K562 (cell line): ENCODE results near the gene GPR148. TPM values are rescaled to one million over a fixed set of nuclear protein-coding genes. Genes with fewer than 3 reads are reported as not detected.

Source experiments
- ATAC-seq: fragments of 200-7000 bp; cut with Tn5 transposase; 3 replicates; pipeline ENCODE4 v1.9.1; 2020; ENCODE audit warnings: moderate library complexity
- BruUV-seq: library from RNA; stranded (reverse); fragments of 400-500 nt; replicated peaks from 2 replicates; lab custom pipeline; 2021; lab: Mats Ljungman, UMichigan
- CTCF ChIA-PET: fragments of 300-600 bp; formaldehyde crosslinking; extraction: SDS; loops from one replicate; lab custom pipeline; 2021; ENCODE audit warnings: low intra/inter-chr PET ratio; lab: Yijun Ruan, JAX
- POLR2A ChIA-PET: fragments of 300-600, 350-650 bp; sonication (Branson Sonifier 250); formaldehyde crosslinking; extraction: SDS; loops from one replicate; lab custom pipeline; 2021; ENCODE audit warnings: antibody characterized with exemption, inconsistent platforms; lab: Yijun Ruan, JAX
- DNase-seq, 4 experiments: peaks; one replicate each; pipeline versions ENCODE4 v3.0.0 to v3.0.0-alpha.2; 2011 to 2018; ENCODE audit warnings: low spot score in 3 of 4, mixed read lengths in 3 of 4; ENCODE audit errors: extremely low read depth in 1 of 4
- FAIRE-seq: peaks from 2 replicates; lab custom pipeline; 2011; peaks lifted over from hg19 to GRCh38; lab: Jason Lieb, UNC
- H2AFZ ChIP-seq: 2 replicates; pipeline ENCODE4 v1.6.0; 2011; ENCODE audit warnings: low read depth, low read length, control low read depth, inconsistent platforms
- H3K27ac ChIP-seq: fragments of 200-600 bp; 3 replicates; pipeline ENCODE4 v1.8.0; 2011; ENCODE audit warnings: low read depth, mild to moderate bottlenecking, control low read depth, inconsistent platforms, low read length, moderate library complexity, mixed read lengths; ENCODE audit errors: extremely low read depth
- H3K27me3 ChIP-seq, 2 experiments: fragments of 300-600 bp in 1 of 2; 2 replicates in 1 of 2; 3 replicates in 1 of 2; pipeline versions ENCODE4 v1.6.0 to v1.8.0; 2011; ENCODE audit warnings: inconsistent platforms in 2 of 2, low read length in 2 of 2, mild to moderate bottlenecking in 1 of 2, mixed read lengths in 1 of 2, moderate library complexity in 1 of 2; ENCODE audit not compliant: control insufficient read depth in 2 of 2, insufficient read depth in 2 of 2
- H3K36me3 ChIP-seq: fragments of 300-600 bp; 3 replicates; pipeline ENCODE4 v1.8.0; 2011; ENCODE audit warnings: mild to moderate bottlenecking, low read length, inconsistent platforms; ENCODE audit not compliant: control insufficient read depth, insufficient read depth
- H3K4me1 ChIP-seq, 2 experiments: fragments of 200-600 bp in 1 of 2; replicated peaks in 1 of 2; 2 replicates in 1 of 2; 3 replicates in 1 of 2; pipeline versions ENCODE4 v1.5.1 to v1.8.0; 2011; ENCODE audit warnings: inconsistent platforms in 2 of 2, low read length in 2 of 2, mild to moderate bottlenecking in 1 of 2, mixed read lengths in 1 of 2, moderate library complexity in 1 of 2; ENCODE audit not compliant: control insufficient read depth in 2 of 2, insufficient read depth in 2 of 2
- H3K4me2 ChIP-seq: 2 replicates; pipeline ENCODE4 v1.6.1; 2011; ENCODE audit warnings: low read length, control low read depth, inconsistent platforms, mixed read lengths; ENCODE audit not compliant: insufficient read depth
- H3K4me3 ChIP-seq: fragments of 200-600 bp; sonication (generic), shearing (Covaris generic); 2 replicates; pipeline ENCODE4 v1.5.1; 2016; ENCODE audit warnings: control low read depth, inconsistent platforms
- H3K79me2 ChIP-seq: fragments of 200-600 bp; 3 replicates; pipeline ENCODE4 v1.8.0; 2011; ENCODE audit warnings: low read length, inconsistent platforms; ENCODE audit not compliant: control insufficient read depth, insufficient read depth
- H3K9ac ChIP-seq, 2 experiments: 2 replicates each; pipeline versions ENCODE4 v1.6.0 to v1.6.1; 2011; ENCODE audit warnings: low read depth in 2 of 2, low read length in 2 of 2, control low read depth in 1 of 2, inconsistent platforms in 1 of 2, mild to moderate bottlenecking in 1 of 2, mixed read lengths in 1 of 2; ENCODE audit not compliant: insufficient read depth in 1 of 2
- H3K9me1 ChIP-seq: one replicate; pipeline ENCODE4 v1.6.0; 2011; ENCODE audit warnings: inconsistent platforms, mild to moderate bottlenecking, low read length, moderate library complexity; ENCODE audit not compliant: control insufficient read depth, insufficient read depth
- H3K9me3 ChIP-seq: replicated peaks from 2 replicates; pipeline ENCODE4 v1.5.1; 2011; ENCODE audit warnings: low read depth, low read length, inconsistent platforms; ENCODE audit not compliant: control insufficient read depth, insufficient read depth
- H4K20me1 ChIP-seq: replicated peaks from 2 replicates; pipeline ENCODE4 v1.6.1; 2011; ENCODE audit warnings: low read length, inconsistent platforms, mixed read lengths; ENCODE audit not compliant: control insufficient read depth, insufficient read depth
- ATF6 ChIP-seq: sonication (generic); formaldehyde crosslinking; IDR thresholded peaks from 2 replicates; pipeline ENCODE4 v1.4.0; 2020; ENCODE audit warnings: mild to moderate bottlenecking, missing genetic modification reagents
- BRF1 ChIP-seq: IDR thresholded peaks from 3 replicates; pipeline ENCODE4 v1.6.1; 2011; ENCODE audit warnings: borderline replicate concordance, mild to moderate bottlenecking; ENCODE audit not compliant: insufficient read length; ENCODE audit errors: extremely low read depth
- CTCFL ChIP-seq: IDR thresholded peaks from 2 replicates; pipeline ENCODE4 v1.6.1; 2011; ENCODE audit warnings: borderline replicate concordance, low read depth, mild to moderate bottlenecking, moderate library complexity, low read length; ENCODE audit not compliant: insufficient read depth, poor library complexity, severe bottlenecking
- DMBX1 ChIP-seq: fragments of 250-450 bp; sonication (Bioruptor Pico); IDR thresholded peaks from 2 replicates; pipeline ENCODE4 v1.8.0; 2022; ENCODE audit warnings: inconsistent platforms, mild to moderate bottlenecking, moderate library complexity, borderline replicate concordance
- GABPB1 ChIP-seq: sonication (generic); formaldehyde crosslinking; IDR thresholded peaks from 2 replicates; pipeline ENCODE4 v1.8.0; 2022; ENCODE audit warnings: mild to moderate bottlenecking, missing genetic modification reagents
- KDM4B ChIP-seq, 2 experiments: fragments of 450-650 bp in 1 of 2; sonication (generic) in 1 of 2; IDR thresholded peaks; 2 replicates each; pipeline ENCODE4 v1.6.1; 2016 to 2017; ENCODE audit warnings: borderline replicate concordance in 2 of 2, antibody characterized with exemption in 1 of 2, low read depth in 1 of 2, mild to moderate bottlenecking in 1 of 2
- ZNF197 ChIP-seq: fragments of 200-800 bp; sonication (Bioruptor generic); IDR thresholded peaks from 2 replicates; pipeline ENCODE4 v1.6.1; 2016; ENCODE audit warnings: low read depth, missing genetic modification characterization, missing compliant biosample characterization
- ZNF431 ChIP-seq: sonication (generic); formaldehyde crosslinking; IDR thresholded peaks from 2 replicates; pipeline ENCODE4 v1.8.0; 2022; ENCODE audit warnings: mild to moderate bottlenecking, missing genetic modification reagents
- WGBS: fragments of 100-300 bp; shearing (Covaris generic); methylation state at CpG from one replicate; pipeline ENCODE4 v1.1.6; 2016; ENCODE audit warnings: low coverage, mixed read lengths; ENCODE audit not compliant: insufficient coverage; ENCODE audit errors: missing lambda C conversion rate; 5-methylcytosine and 5-hydroxymethylcytosine counted together
- in situ Hi-C: fragments of 300-500 bp; cut with MboI; formaldehyde crosslinking; loops from 4 replicates; pipeline ENCODE4 v1.15.0; 2018; ENCODE audit warnings: inconsistent platforms, mixed read lengths
- intact Hi-C: fragments of 100-400 bp; cut with micrococcal nuclease; formaldehyde crosslinking; loops from 2 replicates; pipeline ENCODE4 v1.14.2; 2022
- polyA plus RNA-seq, 8 experiments: library from polyadenylated mRNA; depleted of rRNA in 4 of 8; stranded (reverse) in 5 of 8; unstranded in 3 of 8; fragments of >200 nt; fragmentation: Nextera tagmentation in 2 of 8; fragmentation: Illumina TruSeq in 1 of 8; extraction: Ambion mirVana in 2 of 8; extraction: Trizol in 1 of 8; gene quantifications; 2 replicates each; pipeline versions ENCODE4 v1.2.1 to v1.2.3, GENCODE V29; 2011 to 2014; ENCODE audit warnings: inconsistent platforms in 1 of 8, missing spikeins in 1 of 8
- total RNA-seq, 7 experiments: library from RNA; depleted of rRNA in 6 of 7; stranded (reverse); fragments of >200 nt in 6 of 7; fragmentation: Illumina TruSeq in 2 of 7; extraction: Trizol in 2 of 7; gene quantifications; 2 replicates each; pipeline versions ENCODE4 v1.2.1 to v1.2.3, GENCODE V29; 2011 to 2021; ENCODE audit warnings: low replicate concordance in 1 of 7

GPR148 gene
- total and polyA plus RNA-seq, 9 of the 15 experiments (the other 6 are each of a cell fraction or from before 2014, with no cell fraction given): not detected

- ChIA-PET CTCF (no interaction called here), POLR2A (interaction anchor here (0.7 kb wide), 1 partner anchor 24 kb away, joined by 3 read pairs; no protein-coding TSS in a partner anchor)
- ATAC-seq (no peak), FAIRE-seq (no peak), DNase-seq (no peak)
- no peaks in the 10 kb centered on the region for H3K4me1 ChIP-seq
- no peak overlapping the region for H3K9ac ChIP-seq
- H4K20me1 ChIP-seq: no peaks in the 10 kb centered on the region
- in situ Hi-C loops (no loop called here), intact Hi-C loops (no loop called here)
- H3K9me3 ChIP-seq: no peaks in the 10 kb centered on the region
- no peaks in the 10 kb centered on the region for H3K9me1 ChIP-seq
- no peak overlapping the region for H3K27ac ChIP-seq
- H3K36me3 ChIP-seq: no peaks in the 10 kb centered on the region
- no TSS peak for BruUV-seq
- WGBS: 0% methylated on average over 9 of the region's 9 CpGs
- TF ChIP-seq ZNF431 (CRISPR knock-in tag) (no peak), BRF1 (no peak)
- H3K4me2 ChIP-seq: no peak overlapping the region
- H3K4me3 ChIP-seq: no peak overlapping the region
- no peak overlapping the region for H2AFZ ChIP-seq
- no peaks in the 10 kb centered on the region for H3K79me2 ChIP-seq
- H3K27me3 ChIP-seq: peaks cover 7 to 42% of the 10 kb centered on the region in 2 experiments; a peak in 4 of 5 replicates
Measured at GRCh38 chr2:130749078-130749477, 20.2 kb downstream of the GPR148 start.

- Histone ChIP-seq H3K79me2 (no peaks in the 10 kb centered on the region), H3K4me1 (no peaks in the 10 kb centered on the region), H2AFZ (no peak overlapping the region), H3K27me3 (peaks cover 7 to 36% of the 10 kb centered on the region in 2 experiments; a peak in 4 of 5 replicates), H3K9me1 (no peaks in the 10 kb centered on the region), H3K4me3 (no peak overlapping the region), H3K4me2 (no peak overlapping the region), H3K9ac (no peak overlapping the region), H3K9me3 (no peaks in the 10 kb centered on the region), H4K20me1 (no peaks in the 10 kb centered on the region), H3K27ac (no peak overlapping the region), H3K36me3 (no peaks in the 10 kb centered on the region)
- no peak for TF ChIP-seq ATF6 (CRISPR knock-in tag)
- TF ChIP-seq ZNF197 (CRISPR knock-in tag): no peak
- no peak for TF ChIP-seq GABPB1 (CRISPR knock-in tag)
- TF ChIP-seq KDM4B (IDR thresholded peaks at IDR 0.05; ENCODE audit: borderline replicate concordance in 2 of 2, low read depth in 1 of 2): no peak
- TF ChIP-seq DMBX1 (CRISPR knock-in tag): no peak
- no peak for TF ChIP-seq CTCFL
- ChIA-PET CTCF (no interaction called here), POLR2A (interaction anchor here (0.7 kb wide), 1 partner anchor 24 kb away, joined by 3 read pairs; no protein-coding TSS in a partner anchor)
- ATAC-seq: no peak
- FAIRE-seq: no peak
- 0% methylated on average over 6 of the region's 6 CpGs for WGBS
- BruUV-seq: no TSS peak
- in situ Hi-C loops (no loop called here), intact Hi-C loops (no loop called here)
- DNase-seq: no peak
Measured at GRCh38 chr2:130749641-130750040, 20.8 kb downstream of the GPR148 start.
